ENCODE results near the gene ZNF423. TPM values are rescaled to one million over a fixed set of nuclear protein-coding genes. Genes with fewer than 3 reads are reported as not detected.

Gene ZNF423
- total RNA-seq, 1 donor from 2014 or later, result 11.9 TPM

DNA sequence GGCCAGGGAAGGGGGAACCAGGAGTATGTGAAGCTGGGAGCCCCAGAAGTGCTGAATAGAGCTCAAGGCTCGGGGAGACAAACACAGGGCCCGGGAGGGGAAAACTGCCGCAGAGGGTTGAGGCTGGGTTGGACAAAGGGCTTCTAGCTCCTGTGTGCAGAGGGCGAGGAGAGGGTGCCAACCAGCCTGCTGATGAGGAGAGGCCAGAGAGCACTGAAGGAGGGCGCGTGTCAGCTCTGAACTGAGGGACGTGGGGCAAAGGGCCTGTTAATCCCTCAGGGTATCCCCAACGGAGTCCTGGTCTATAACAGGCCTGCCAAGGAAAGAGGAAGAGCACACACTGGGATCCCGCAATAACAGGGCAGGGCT is 331.0 kb downstream of the ZNF423 start:
- TF ChIP-seq CTCF (IDR thresholded peaks at IDR 0.05), result no peak
- no peaks in the 10 kb centered on the region for H3K36me3 ChIP-seq
- H3K4me1 ChIP-seq, result peaks cover 5% of the 10 kb centered on the region
- intact Hi-C loops (cut with DNase I), result no loop called here
- H3K27me3 ChIP-seq, result no peaks in the 10 kb centered on the region
- no peak overlapping the region for H3K27ac ChIP-seq
- no peak for DNase-seq
- no peak overlapping the region for H3K4me3 ChIP-seq
- H3K9me3 ChIP-seq, result no peaks in the 10 kb centered on the region
- no peak for ATAC-seq

DNA sequence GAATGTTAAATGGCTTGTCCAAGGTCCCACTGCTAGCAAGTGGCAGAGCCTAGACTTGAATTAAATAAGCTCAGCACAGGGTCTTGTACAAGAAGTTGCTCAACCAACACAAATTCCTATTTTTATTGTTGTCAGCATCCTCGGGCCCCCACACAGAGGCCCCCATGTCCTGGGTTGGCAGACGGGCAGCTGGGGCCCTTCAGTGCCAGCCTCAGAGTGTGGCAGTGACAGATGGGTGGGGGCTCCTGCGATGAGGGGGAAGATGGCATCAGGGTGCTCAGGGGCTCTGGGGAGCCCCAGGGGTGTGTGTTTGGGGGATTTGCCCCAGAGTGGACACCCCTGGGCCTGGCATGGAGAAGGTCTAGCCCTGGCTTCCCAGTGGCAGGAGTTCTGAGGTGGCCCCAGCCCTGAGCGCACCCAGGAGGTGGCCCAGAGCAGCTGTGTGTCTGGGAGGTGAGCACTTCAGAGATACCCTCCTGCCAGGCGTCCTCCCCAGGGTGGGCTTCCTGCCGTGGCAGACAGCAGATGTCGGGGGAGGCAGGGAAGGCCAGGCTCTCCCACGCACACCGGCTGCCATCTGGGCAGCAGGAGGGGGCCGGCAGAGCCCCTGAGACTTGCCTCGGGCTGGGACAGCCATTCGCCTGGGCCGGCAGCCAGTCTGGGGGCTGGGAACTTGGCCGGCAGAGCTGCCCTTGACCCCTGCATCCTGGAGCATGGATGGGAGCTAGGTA is 331.5 kb downstream of the ZNF423 start:
- no peak for DNase-seq
- no peak for TF ChIP-seq CTCF (IDR thresholded peaks at IDR 0.05)

GRCh38 chr16:49523435-49524159 is 332.3 kb downstream of the ZNF423 start:
- TF ChIP-seq CTCF (IDR thresholded peaks at IDR 0.05), result no peak
- ATAC-seq, result no peak
- intact Hi-C loops (cut with DNase I), result no loop called here
- no peaks in the 10 kb centered on the region for H3K27me3 ChIP-seq
- H3K4me1 ChIP-seq, result peaks cover 5% of the 10 kb centered on the region
- DNase-seq, result no peak
- no peaks in the 10 kb centered on the region for H3K36me3 ChIP-seq
- H3K9me3 ChIP-seq, result no peaks in the 10 kb centered on the region
- H3K27ac ChIP-seq, result no peak overlapping the region
- H3K4me3 ChIP-seq, result no peak overlapping the region

More for the DNA sequence above, 331.5 kb downstream of the ZNF423 start:
- Histone ChIP-seq H3K36me3 (no peaks in the 10 kb centered on the region), H3K9me3 (no peaks in the 10 kb centered on the region), H3K4me3 (no peak overlapping the region), H3K27ac (no peak overlapping the region), H3K4me1 (peaks cover 5% of the 10 kb centered on the region), H3K27me3 (no peaks in the 10 kb centered on the region)
- intact Hi-C loops (cut with DNase I), result no loop called here
- ATAC-seq, result no peak

DNA sequence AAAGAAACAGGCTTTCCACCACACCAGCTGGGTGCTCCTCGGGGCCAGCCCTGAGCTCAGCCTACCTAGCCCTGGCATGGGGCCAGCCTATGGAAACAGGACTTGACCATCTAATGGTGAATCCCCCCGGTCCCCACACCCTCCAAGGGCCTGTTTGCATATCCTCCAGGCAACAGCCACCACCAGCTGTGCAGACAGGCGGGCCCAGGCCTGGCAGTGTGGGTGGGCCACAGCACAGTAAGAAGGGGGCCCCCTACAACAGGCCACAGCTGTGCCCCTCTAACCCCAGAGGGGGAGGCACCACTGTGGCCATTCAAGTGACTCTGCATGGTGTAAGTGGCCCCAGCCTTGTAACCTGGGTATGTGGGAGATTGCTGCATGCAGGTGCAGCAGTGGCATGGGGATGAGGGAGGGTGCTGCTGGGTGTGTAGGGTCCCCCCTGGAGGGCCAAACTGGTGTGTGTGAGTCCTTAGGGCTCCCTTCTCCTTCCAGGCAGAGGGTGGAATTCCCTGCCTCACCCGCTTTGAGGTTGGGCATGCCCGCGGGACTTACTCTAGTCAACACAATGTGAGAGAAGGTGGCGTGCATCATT is 334.1 kb downstream of the ZNF423 start:
- no peak for ATAC-seq
- intact Hi-C loops (cut with DNase I), result no loop called here
- Histone ChIP-seq H3K4me1 (no peaks in the 10 kb centered on the region), H3K36me3 (no peaks in the 10 kb centered on the region), H3K9me3 (no peaks in the 10 kb centered on the region), H3K27ac (no peak overlapping the region), H3K27me3 (no peaks in the 10 kb centered on the region), H3K4me3 (no peak overlapping the region)
- TF ChIP-seq CTCF (IDR thresholded peaks at IDR 0.05), result no peak
- DNase-seq, result no peak

DNA sequence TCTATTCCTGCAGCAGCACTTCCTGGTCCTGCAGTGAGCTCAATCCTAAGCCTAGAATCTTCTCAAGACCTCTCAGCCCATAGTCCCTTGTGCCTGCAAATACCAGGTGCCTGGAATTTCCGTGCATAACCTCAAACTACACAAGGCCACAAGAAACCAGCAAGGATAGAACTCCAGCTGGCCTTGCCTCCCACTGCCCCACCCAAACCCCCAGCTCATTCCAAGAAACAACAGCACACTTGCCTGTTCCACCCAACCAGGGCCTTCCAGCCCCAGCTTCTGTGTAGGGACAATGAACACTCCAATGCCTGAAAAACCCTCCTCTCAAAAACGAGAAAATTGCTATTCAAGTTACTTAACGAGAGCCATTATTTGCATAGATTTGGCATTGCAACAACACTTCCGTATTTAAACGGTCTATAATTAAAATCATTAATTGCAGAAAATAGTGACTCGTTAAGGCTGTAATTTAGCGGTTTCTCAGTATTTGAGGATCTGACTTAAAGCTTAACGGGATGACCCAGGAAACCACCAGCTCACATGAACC is 335.3 kb downstream of the ZNF423 start:
- H3K27me3 ChIP-seq, result no peaks in the 10 kb centered on the region
- intact Hi-C loops (cut with DNase I), result no loop called here
- no peak for TF ChIP-seq CTCF (IDR thresholded peaks at IDR 0.05)
- H3K36me3 ChIP-seq, result no peaks in the 10 kb centered on the region
- no peaks in the 10 kb centered on the region for H3K4me1 ChIP-seq
- H3K27ac ChIP-seq, result no peak overlapping the region
- DNase-seq (no peak), ATAC-seq (no peak)
- H3K4me3 ChIP-seq, result no peak overlapping the region
- no peaks in the 10 kb centered on the region for H3K9me3 ChIP-seq
